GM23338 (cell line): ENCODE measurements around the gene MYO7B. TPM values are rescaled to one million over a fixed set of nuclear protein-coding genes. Genes with fewer than 3 reads are reported as not detected.

Source experiments
- ATAC-seq: fragments of 200-7000 bp; cut with Tn5 transposase; 3 replicates; pipeline ENCODE4 v1.9.1; 2020
- DNase-seq: peaks from one replicate; pipeline ENCODE4 v3.0.0-alpha.2; 2015; ENCODE audit warnings: low spot score
- H2AFZ ChIP-seq: fragments of 200-600 bp; sonication (generic); 2 replicates; pipeline ENCODE4 v1.8.0; 2016; ENCODE audit warnings: antibody characterized with exemption, mild to moderate bottlenecking, moderate library complexity
- H3F3A ChIP-seq: fragments of 200-600 bp; sonication (generic); replicated peaks from 2 replicates; pipeline ENCODE4 v1.8.0; 2017; ENCODE audit warnings: antibody characterized with exemption, mixed run types, low read depth
- H3K27ac ChIP-seq: fragments of 200-600 bp; sonication (generic); 2 replicates; pipeline ENCODE4 v1.6.1; 2016; ENCODE audit warnings: low read depth
- H3K27me3 ChIP-seq: fragments of 200-600 bp; sonication (generic); 2 replicates; pipeline ENCODE4 v1.8.0; 2016; ENCODE audit warnings: mild to moderate bottlenecking, mixed run types, moderate library complexity; ENCODE audit not compliant: insufficient read depth
- H3K36me3 ChIP-seq: fragments of 200-600 bp; sonication (generic); 2 replicates; pipeline ENCODE4 v1.8.0; 2016; ENCODE audit warnings: mild to moderate bottlenecking; ENCODE audit not compliant: insufficient read depth
- H3K4me1 ChIP-seq: fragments of 200-600 bp; sonication (generic); 2 replicates; pipeline ENCODE4 v1.8.0; 2016; ENCODE audit warnings: mild to moderate bottlenecking, moderate library complexity; ENCODE audit not compliant: insufficient read depth
- H3K4me2 ChIP-seq: fragments of 200-600 bp; sonication (generic); 2 replicates; pipeline ENCODE4 v1.7.1; 2017; ENCODE audit warnings: mixed run types
- H3K4me3 ChIP-seq: fragments of 200-600 bp; sonication (generic); 2 replicates; pipeline ENCODE4 v1.6.1; 2016; ENCODE audit warnings: mixed run types
- H3K79me2 ChIP-seq: fragments of 200-600 bp; sonication (generic); replicated peaks from 2 replicates; pipeline ENCODE4 v1.8.0; 2017; ENCODE audit warnings: mild to moderate bottlenecking; ENCODE audit not compliant: insufficient read depth
- H3K9me2 ChIP-seq: fragments of 200-600 bp; sonication (generic); 2 replicates; pipeline ENCODE4 v1.8.0; 2017; ENCODE audit not compliant: insufficient read depth
- H4K20me1 ChIP-seq: fragments of 200-600 bp; sonication (generic); replicated peaks from 2 replicates; pipeline ENCODE4 v1.8.0; 2017; ENCODE audit warnings: mild to moderate bottlenecking; ENCODE audit not compliant: insufficient read depth
- H3K27ac Mint-ChIP-seq: 2 replicates; pipeline ENCODE4 v1.8.0; 2020; ENCODE audit warnings: inconsistent platforms, mild to moderate bottlenecking, moderate library complexity, mixed read lengths
- H3K27me3 Mint-ChIP-seq: 3 replicates; pipeline ENCODE4 v1.8.0; 2022; ENCODE audit warnings: low read depth, mild to moderate bottlenecking, moderate library complexity, mixed read lengths, inconsistent platforms; ENCODE audit not compliant: insufficient read depth, poor library complexity
- H3K36me3 Mint-ChIP-seq: 3 replicates; pipeline ENCODE4 v1.8.0; 2021; ENCODE audit warnings: low read depth, mild to moderate bottlenecking, inconsistent platforms, moderate library complexity, mixed read lengths
- H3K4me1 Mint-ChIP-seq: 3 replicates; pipeline ENCODE4 v1.8.0; 2020; ENCODE audit warnings: mild to moderate bottlenecking, inconsistent platforms, mixed read lengths
- H3K4me3 Mint-ChIP-seq: 3 replicates; pipeline ENCODE4 v1.8.0; 2021; ENCODE audit warnings: moderate library complexity, mild to moderate bottlenecking, inconsistent platforms, mixed read lengths
- H3K9me3 Mint-ChIP-seq: 3 replicates; pipeline ENCODE4 v1.8.0; 2020; ENCODE audit warnings: moderate library complexity, mild to moderate bottlenecking, inconsistent platforms, mixed read lengths
- CREB1 ChIP-seq: fragments of 250-450 bp; sonication (Bioruptor Pico); IDR thresholded peaks from 2 replicates; pipeline ENCODE4 v1.5.0; 2020; ENCODE audit warnings: low read depth, mild to moderate bottlenecking, moderate library complexity
- EZH2phosphoT487 ChIP-seq: fragments of 200-600 bp; sonication (generic); IDR thresholded peaks from one replicate; pipeline ENCODE4 v1.8.1; 2018; ENCODE audit warnings: antibody characterized with exemption; ENCODE audit not compliant: unreplicated experiment
- JUNB ChIP-seq: IDR thresholded peaks from one replicate; pipeline ENCODE4 v1.6.1; 2016; ENCODE audit warnings: antibody characterized with exemption; ENCODE audit not compliant: unreplicated experiment
- NANOG ChIP-seq: IDR thresholded peaks from 2 replicates; pipeline ENCODE4 v1.6.1; 2016; ENCODE audit warnings: antibody characterized with exemption, borderline replicate concordance
- POLR2AphosphoS5 ChIP-seq: IDR thresholded peaks from 2 replicates; pipeline ENCODE4 v1.6.1; 2016; ENCODE audit warnings: antibody characterized with exemption, low read depth
- ZNF331 ChIP-seq: fragments of 250-450 bp; sonication (Bioruptor Pico); IDR thresholded peaks from 2 replicates; pipeline ENCODE4 v1.5.0; 2020; ENCODE audit warnings: low read depth, mild to moderate bottlenecking, moderate library complexity
- polyA plus RNA-seq: library from polyadenylated mRNA; unstranded; fragments of >200 nt; fragmentation: Nextera tagmentation; extraction: Ambion mirVana; gene quantifications from 2 replicates; pipeline ENCODE4 v1.2.1, GENCODE V29; 2016
- total RNA-seq: library from RNA; depleted of rRNA; stranded (reverse); fragments of >200 nt; shearing (Covaris generic); gene quantifications from 2 replicates; pipeline ENCODE4 v1.2.3, GENCODE V29; 2014
- TF ChIP-seq, protein P1 (sequence below): fragments of 250-450 bp; sonication (Bioruptor Pico); IDR thresholded peaks from 2 replicates; pipeline ENCODE4 v1.5.0; 2020; ENCODE audit warnings: mild to moderate bottlenecking, moderate library complexity
- TF ChIP-seq, protein P2 (sequence below): IDR thresholded peaks from 2 replicates; pipeline ENCODE4 v1.6.1; 2016; ENCODE audit warnings: antibody characterized with exemption

MYO7B gene
- total and polyA plus RNA-seq, 2 experiments from 2014 or later: not detected

DNA sequence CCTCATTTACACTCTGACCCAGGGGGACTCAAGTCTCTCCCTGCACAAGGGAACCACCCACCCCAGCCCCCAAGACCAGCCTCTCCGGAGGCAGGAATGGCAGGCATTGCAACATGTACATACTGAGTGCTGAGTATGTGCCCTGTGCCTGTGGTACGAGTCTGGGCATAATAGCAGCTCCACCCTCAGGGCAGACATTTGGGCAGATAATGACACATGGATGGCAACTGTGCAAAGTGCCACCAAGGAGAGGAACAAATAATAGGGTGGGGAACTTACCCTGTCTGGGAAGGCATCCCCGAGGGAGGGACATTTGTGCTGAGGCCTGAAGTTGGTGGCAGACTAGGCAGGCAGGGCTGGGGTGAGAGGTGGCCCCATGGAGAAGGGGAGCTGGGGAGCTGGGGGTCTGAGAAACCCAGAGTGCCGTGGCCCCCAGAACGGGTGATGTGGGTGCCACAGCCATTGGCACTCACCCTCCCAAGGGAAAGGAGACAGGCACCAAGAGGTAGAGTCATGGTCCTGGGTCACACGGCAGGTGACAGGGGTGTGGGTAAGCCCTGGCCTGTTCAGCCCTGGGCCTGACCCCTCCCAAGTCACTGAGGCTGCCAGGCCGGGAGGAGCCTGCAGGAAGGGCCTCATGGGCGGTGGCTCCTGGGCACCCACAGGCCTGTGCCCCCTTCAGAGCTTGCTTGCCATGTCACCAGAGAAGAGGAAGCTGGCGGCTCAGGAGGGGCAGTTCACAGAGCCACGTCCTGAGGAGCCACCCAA is 94.8 kb downstream of the MYO7B start:
- Histone ChIP-seq H3K4me1 (no peaks in the 10 kb centered on the region), H3K9me2 (no peaks in the 10 kb centered on the region), H3K79me2 (no peaks in the 10 kb centered on the region), H3K27ac (no peak overlapping the region), H3K27me3 (no peaks in the 10 kb centered on the region), H3F3A (no peaks in the 10 kb centered on the region), H4K20me1 (no peaks in the 10 kb centered on the region), H3K36me3 (no peaks in the 10 kb centered on the region), H3K4me3 (no peak overlapping the region), H3K4me2 (no peak overlapping the region), H2AFZ (no peak overlapping the region)
- Mint-ChIP-seq H3K4me3 (no peak overlapping the region), H3K27ac (no peak overlapping the region), H3K36me3 (no peaks in the 10 kb centered on the region), H3K4me1 (peaks cover 3% of the 10 kb centered on the region; the same call in 2 of the 3 replicates), H3K9me3 (no peaks in the 10 kb centered on the region), H3K27me3 (peaks cover 1% of the 10 kb centered on the region)
- TF ChIP-seq, protein P1, sequence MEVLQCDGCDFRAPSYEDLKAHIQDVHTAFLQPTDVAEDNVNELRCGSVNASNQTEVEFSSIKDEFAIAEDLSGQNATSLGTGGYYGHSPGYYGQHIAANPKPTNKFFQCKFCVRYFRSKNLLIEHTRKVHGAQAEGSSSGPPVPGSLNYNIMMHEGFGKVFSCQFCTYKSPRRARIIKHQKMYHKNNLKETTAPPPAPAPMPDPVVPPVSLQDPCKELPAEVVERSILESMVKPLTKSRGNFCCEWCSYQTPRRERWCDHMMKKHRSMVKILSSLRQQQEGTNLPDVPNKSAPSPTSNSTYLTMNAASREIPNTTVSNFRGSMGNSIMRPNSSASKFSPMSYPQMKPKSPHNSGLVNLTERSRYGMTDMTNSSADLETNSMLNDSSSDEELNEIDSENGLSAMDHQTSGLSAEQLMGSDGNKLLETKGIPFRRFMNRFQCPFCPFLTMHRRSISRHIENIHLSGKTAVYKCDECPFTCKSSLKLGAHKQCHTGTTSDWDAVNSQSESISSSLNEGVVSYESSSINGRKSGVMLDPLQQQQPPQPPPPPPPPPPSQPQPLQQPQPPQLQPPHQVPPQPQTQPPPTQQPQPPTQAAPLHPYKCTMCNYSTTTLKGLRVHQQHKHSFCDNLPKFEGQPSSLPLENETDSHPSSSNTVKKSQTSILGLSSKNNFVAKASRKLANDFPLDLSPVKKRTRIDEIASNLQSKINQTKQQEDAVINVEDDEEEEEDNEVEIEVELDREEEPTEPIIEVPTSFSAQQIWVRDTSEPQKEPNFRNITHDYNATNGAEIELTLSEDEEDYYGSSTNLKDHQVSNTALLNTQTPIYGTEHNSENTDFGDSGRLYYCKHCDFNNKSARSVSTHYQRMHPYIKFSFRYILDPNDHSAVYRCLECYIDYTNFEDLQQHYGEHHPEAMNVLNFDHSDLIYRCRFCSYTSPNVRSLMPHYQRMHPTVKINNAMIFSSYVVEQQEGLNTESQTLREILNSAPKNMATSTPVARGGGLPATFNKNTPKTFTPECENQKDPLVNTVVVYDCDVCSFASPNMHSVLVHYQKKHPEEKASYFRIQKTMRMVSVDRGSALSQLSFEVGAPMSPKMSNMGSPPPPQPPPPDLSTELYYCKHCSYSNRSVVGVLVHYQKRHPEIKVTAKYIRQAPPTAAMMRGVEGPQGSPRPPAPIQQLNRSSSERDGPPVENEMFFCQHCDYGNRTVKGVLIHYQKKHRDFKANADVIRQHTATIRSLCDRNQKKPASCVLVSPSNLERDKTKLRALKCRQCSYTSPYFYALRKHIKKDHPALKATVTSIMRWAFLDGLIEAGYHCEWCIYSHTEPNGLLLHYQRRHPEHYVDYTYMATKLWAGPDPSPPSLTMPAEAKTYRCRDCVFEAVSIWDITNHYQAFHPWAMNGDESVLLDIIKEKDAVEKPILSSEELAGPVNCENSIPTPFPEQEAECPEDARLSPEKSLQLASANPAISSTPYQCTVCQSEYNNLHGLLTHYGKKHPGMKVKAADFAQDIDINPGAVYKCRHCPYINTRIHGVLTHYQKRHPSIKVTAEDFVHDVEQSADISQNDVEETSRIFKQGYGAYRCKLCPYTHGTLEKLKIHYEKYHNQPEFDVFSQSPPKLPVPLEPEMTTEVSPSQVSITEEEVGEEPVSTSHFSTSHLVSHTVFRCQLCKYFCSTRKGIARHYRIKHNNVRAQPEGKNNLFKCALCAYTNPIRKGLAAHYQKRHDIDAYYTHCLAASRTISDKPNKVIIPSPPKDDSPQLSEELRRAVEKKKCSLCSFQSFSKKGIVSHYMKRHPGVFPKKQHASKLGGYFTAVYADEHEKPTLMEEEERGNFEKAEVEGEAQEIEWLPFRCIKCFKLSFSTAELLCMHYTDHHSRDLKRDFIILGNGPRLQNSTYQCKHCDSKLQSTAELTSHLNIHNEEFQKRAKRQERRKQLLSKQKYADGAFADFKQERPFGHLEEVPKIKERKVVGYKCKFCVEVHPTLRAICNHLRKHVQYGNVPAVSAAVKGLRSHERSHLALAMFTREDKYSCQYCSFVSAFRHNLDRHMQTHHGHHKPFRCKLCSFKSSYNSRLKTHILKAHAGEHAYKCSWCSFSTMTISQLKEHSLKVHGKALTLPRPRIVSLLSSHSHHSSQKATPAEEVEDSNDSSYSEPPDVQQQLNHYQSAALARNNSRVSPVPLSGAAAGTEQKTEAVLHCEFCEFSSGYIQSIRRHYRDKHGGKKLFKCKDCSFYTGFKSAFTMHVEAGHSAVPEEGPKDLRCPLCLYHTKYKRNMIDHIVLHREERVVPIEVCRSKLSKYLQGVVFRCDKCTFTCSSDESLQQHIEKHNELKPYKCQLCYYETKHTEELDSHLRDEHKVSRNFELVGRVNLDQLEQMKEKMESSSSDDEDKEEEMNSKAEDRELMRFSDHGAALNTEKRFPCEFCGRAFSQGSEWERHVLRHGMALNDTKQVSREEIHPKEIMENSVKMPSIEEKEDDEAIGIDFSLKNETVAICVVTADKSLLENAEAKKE (CRISPR knock-in tag): no peak
- no peak for TF ChIP-seq CREB1
- no peak for TF ChIP-seq JUNB
- TF ChIP-seq EZH2phosphoT487: no peak
- TF ChIP-seq POLR2AphosphoS5: no peak
- TF ChIP-seq ZNF331 (CRISPR knock-in tag): no peak
- TF ChIP-seq NANOG: no peak
- TF ChIP-seq, protein P2, sequence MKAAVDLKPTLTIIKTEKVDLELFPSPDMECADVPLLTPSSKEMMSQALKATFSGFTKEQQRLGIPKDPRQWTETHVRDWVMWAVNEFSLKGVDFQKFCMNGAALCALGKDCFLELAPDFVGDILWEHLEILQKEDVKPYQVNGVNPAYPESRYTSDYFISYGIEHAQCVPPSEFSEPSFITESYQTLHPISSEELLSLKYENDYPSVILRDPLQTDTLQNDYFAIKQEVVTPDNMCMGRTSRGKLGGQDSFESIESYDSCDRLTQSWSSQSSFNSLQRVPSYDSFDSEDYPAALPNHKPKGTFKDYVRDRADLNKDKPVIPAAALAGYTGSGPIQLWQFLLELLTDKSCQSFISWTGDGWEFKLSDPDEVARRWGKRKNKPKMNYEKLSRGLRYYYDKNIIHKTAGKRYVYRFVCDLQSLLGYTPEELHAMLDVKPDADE: no peak
- DNase-seq: no peak
- no peak for ATAC-seq
